HG02642 (cell line): ENCODE data around the gene MMP20.
A peak's percentile ranks its signal among the peaks of the same experiment; 100 is the strongest.

Source experiments
- ATAC-seq: cut with Tn5 transposase; IDR thresholded peaks from one replicate; pipeline ENCODE4 v1.9.1; 2021; ENCODE audit warnings: mild to moderate bottlenecking; ENCODE audit not compliant: unreplicated experiment, poor library complexity

Gene MMP20

GRCh38 chr11:102596578-102596977 lies 28.6 kb downstream of the MMP20 start:
- ATAC-seq, result no peak

- no peak for ATAC-seq
Measured at GRCh38 chr11:102592634-102593581, 32.2 kb downstream of the MMP20 start.

GRCh38 chr11:102592131-102592530 lies 33.0 kb downstream of the MMP20 start:
- ATAC-seq, result no peak

GRCh38 chr11:102591160-102591718 lies 33.9 kb downstream of the MMP20 start:
- ATAC-seq, result peak; percentile 32

- peak; percentile 28 for ATAC-seq
Measured at GRCh38 chr11:102590276-102591049, 34.7 kb downstream of the MMP20 start.

GRCh38 chr11:102589047-102589459 lies 36.1 kb downstream of the MMP20 start:
- peak; percentile 76 for ATAC-seq

- no peak for ATAC-seq
Measured at GRCh38 chr11:102587722-102588121, 37.4 kb downstream of the MMP20 start.

- no peak for ATAC-seq
Measured at GRCh38 chr11:102583141-102583873, 41.8 kb downstream of the MMP20 start.

- no peak for ATAC-seq
Measured at GRCh38 chr11:102582140-102582539, 43.0 kb downstream of the MMP20 start.

GRCh38 chr11:102581066-102581465 lies 44.1 kb downstream of the MMP20 start:
- no peak for ATAC-seq

- ATAC-seq, result peak; percentile 58
Measured at GRCh38 chr11:102580185-102580951, 44.8 kb downstream of the MMP20 start.

GRCh38 chr11:102577723-102578122 lies 47.4 kb downstream of the MMP20 start:
- ATAC-seq, result no peak

GRCh38 chr11:102577182-102577581 lies 48.0 kb downstream of the MMP20 start:
- peak; percentile 52 for ATAC-seq

GRCh38 chr11:102576350-102576749 lies 48.8 kb downstream of the MMP20 start:
- ATAC-seq, result no peak

- no peak for ATAC-seq
Measured at GRCh38 chr11:102575012-102575411, 50.1 kb downstream of the MMP20 start.

- ATAC-seq, result no peak
Measured at GRCh38 chr11:102573851-102574250, 51.3 kb downstream of the MMP20 start.

- ATAC-seq, result no peak
Measured at GRCh38 chr11:102572554-102573220, 52.4 kb downstream of the MMP20 start.

- ATAC-seq, result no peak
Measured at GRCh38 chr11:102568851-102569250, 56.3 kb downstream of the MMP20 start.

GRCh38 chr11:102566112-102566511 lies 59.0 kb downstream of the MMP20 start:
- ATAC-seq, result no peak
